Activated CD8-positive, alpha-beta memory T cell treated with anti-CD3 and anti-CD28 coated beads, Interleukin-2, amount 50 U/mL, for 1 hour (primary cell): ENCODE data around the gene VGLL1.

Experiments
- DNase-seq: peaks from one replicate; pipeline ENCODE4 v3.0.0-alpha.2; 2020; ENCODE audit errors: extremely low read depth

The VGLL1 gene

GRCh38 chrX:136551410-136551809 lies 19.4 kb downstream of the VGLL1 start:
- no peak for DNase-seq

- DNase-seq = no peak
Observed at GRCh38 chrX:136555694-136556093, 23.7 kb downstream of the VGLL1 start.

- DNase-seq = no peak
Observed at GRCh38 chrX:136572030-136572429, 40.0 kb downstream of the VGLL1 start.

- DNase-seq = no peak
Observed at GRCh38 chrX:136574548-136574947, 42.5 kb downstream of the VGLL1 start.

GRCh38 chrX:136577552-136577951 lies 45.5 kb downstream of the VGLL1 start:
- DNase-seq = peak; percentile 20

- DNase-seq = no peak
Observed at GRCh38 chrX:136580316-136580715, 48.3 kb downstream of the VGLL1 start.

- DNase-seq = no peak
Observed at GRCh38 chrX:136582624-136583023, 50.6 kb downstream of the VGLL1 start.

GRCh38 chrX:136584545-136584944 lies 52.5 kb downstream of the VGLL1 start:
- no peak for DNase-seq

- DNase-seq = no peak
Observed at GRCh38 chrX:136585262-136585661, 53.2 kb downstream of the VGLL1 start.

- DNase-seq = no peak
Observed at GRCh38 chrX:136585960-136586359, 53.9 kb downstream of the VGLL1 start.

- DNase-seq = peak; percentile 5
Observed at GRCh38 chrX:136586386-136586785, 54.4 kb downstream of the VGLL1 start.

GRCh38 chrX:136587532-136587931 lies 55.5 kb downstream of the VGLL1 start:
- DNase-seq = no peak

GRCh38 chrX:136588036-136588435 lies 56.0 kb downstream of the VGLL1 start:
- no peak for DNase-seq

GRCh38 chrX:136589966-136590365 lies 58.0 kb downstream of the VGLL1 start:
- DNase-seq = no peak

- DNase-seq = no peak
Observed at GRCh38 chrX:136597356-136597755, 65.3 kb downstream of the VGLL1 start.

GRCh38 chrX:136597954-136598353 lies 65.9 kb downstream of the VGLL1 start:
- DNase-seq = no peak

GRCh38 chrX:136598631-136599030 lies 66.6 kb downstream of the VGLL1 start:
- DNase-seq = no peak

- no peak for DNase-seq
Observed at GRCh38 chrX:136600059-136600458, 68.0 kb downstream of the VGLL1 start.
